Measurements from ENCODE around the gene ZFAND5.

Gene ZFAND5

GRCh38 chr9:72362680-72363139 is 2.3 kb downstream of the ZFAND5 start:
- DNase-seq, result peak; percentile 74

- DNase-seq, result no peak
Observed at GRCh38 chr9:72362118-72362531, 2.9 kb downstream of the ZFAND5 start.

GRCh38 chr9:72361217-72361616 is 3.8 kb downstream of the ZFAND5 start:
- peak; percentile 31 for DNase-seq

GRCh38 chr9:72360324-72360723 is 4.7 kb downstream of the ZFAND5 start:
- DNase-seq, result no peak

- no peak for DNase-seq
Observed at GRCh38 chr9:72356041-72356582, 8.9 kb downstream of the ZFAND5 start.

- no peak for DNase-seq
Observed at GRCh38 chr9:72355153-72355552, 9.9 kb downstream of the ZFAND5 start.

- no peak for DNase-seq
Observed at GRCh38 chr9:72354704-72355103, 10.3 kb downstream of the ZFAND5 start.

- DNase-seq, result no peak
Observed at GRCh38 chr9:72353455-72354116, 11.4 kb downstream of the ZFAND5 start.

GRCh38 chr9:72352911-72353388 is 12.1 kb downstream of the ZFAND5 start:
- no peak for DNase-seq

GRCh38 chr9:72351538-72352453 is 13.2 kb downstream of the ZFAND5 start:
- no peak for DNase-seq

GRCh38 chr9:72349911-72350310 is 15.1 kb downstream of the ZFAND5 start:
- no peak for DNase-seq

GRCh38 chr9:72349240-72349639 is 15.8 kb downstream of the ZFAND5 start:
- no peak for DNase-seq

- no peak for DNase-seq
Observed at GRCh38 chr9:72346333-72346732, 18.7 kb downstream of the ZFAND5 start.

- no peak for DNase-seq
Observed at GRCh38 chr9:72338631-72339030, 26.4 kb downstream of the ZFAND5 start.

- DNase-seq, result no peak
Observed at GRCh38 chr9:72337286-72337685, 27.7 kb downstream of the ZFAND5 start.

- DNase-seq, result no peak
Observed at GRCh38 chr9:72334658-72335337, 30.2 kb downstream of the ZFAND5 start.

GRCh38 chr9:72333709-72334108 is 31.3 kb downstream of the ZFAND5 start:
- DNase-seq, result no peak

GRCh38 chr9:72333197-72333596 is 31.8 kb downstream of the ZFAND5 start:
- no peak for DNase-seq

GRCh38 chr9:72332351-72332750 is 32.7 kb downstream of the ZFAND5 start:
- DNase-seq, result no peak

GRCh38 chr9:72327631-72328030 is 37.4 kb downstream of the ZFAND5 start:
- no peak for DNase-seq

GRCh38 chr9:72326641-72327040 is 38.4 kb downstream of the ZFAND5 start:
- DNase-seq, result peak; percentile 49

GRCh38 chr9:72324974-72325373 is 40.0 kb downstream of the ZFAND5 start:
- no peak for DNase-seq

GRCh38 chr9:72322678-72323077 is 42.3 kb downstream of the ZFAND5 start:
- DNase-seq, result no peak
